ENCODE measurements around the gene GPS2.

The GPS2 gene

DNA sequence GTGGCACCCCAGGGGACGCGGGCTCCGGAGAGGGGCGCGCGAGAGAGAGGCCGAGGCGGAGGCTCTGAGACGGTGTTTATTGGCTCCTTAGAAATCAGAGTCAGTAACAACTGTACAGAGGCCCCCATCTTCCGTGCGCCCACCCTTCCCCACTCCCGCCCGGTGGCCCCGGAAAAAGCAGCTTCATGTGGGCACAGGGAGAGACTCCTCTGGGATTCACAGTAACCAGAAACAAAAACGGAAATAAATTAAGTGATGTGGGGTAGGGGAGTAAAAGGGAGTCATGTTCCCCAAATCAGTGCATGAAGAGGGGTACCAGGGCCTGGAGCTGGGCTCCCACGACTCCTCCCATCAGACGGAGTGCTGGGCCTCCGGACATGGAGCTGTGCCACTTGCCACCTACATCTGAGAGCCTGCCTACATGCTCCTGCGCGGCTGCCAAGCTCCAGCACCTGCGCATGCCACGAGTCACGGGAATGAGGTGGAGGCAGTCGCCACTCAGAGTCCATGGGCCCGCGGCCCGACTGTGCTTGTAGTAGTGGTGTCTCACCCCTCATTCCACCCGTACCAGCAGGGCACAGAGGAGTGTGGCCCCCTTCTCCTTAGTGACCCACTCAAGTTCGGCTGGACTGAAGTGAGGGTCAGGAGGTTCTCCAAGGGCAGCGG is 543 bp upstream of the GPS2 start:
- DNase-seq: no peak

DNA sequence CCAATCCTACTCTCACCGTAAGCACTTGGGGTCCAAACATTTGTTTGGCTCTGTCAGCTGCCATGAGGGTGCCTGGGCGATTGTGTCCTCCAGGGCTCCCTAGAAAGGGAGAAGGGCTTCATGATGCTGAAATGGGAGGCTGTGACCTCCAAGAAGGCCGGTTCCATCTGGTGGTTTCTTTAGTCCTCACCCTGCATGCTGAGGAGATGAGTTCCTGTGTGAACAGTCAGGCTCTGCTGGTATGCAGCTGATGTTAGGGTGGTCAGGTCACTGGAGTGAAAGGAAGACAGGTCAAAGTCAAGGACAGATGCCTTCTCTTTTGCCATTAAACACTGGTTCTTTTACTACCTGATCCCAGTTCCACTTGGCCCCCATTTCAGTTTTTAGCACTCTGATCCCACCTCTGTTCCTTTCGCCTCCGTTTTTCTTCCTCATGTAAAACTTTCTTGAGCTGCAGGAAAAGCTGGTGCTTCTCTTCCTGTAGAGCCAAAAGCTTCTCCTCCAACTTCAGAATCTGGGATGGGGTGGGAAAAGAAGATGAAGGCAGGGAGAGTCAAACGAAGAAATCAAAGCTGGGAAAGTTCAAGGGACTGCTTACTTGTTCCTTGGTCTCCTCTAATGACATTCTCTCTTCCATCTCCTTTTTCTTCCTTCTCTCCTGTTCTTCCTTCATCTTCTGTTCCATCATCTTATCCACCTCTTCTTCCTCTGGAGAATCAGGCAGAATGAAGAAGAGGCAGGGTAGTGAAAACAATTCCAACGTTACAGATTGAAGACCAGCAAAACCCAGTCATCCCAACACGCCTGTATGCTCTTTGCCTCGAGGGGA is 1.1 kb downstream of the GPS2 start:
- no peak for DNase-seq

GRCh38 chr17:7313088-7313889 is 1.9 kb downstream of the GPS2 start:
- DNase-seq: no peak

GRCh38 chr17:7312432-7313087 is 2.6 kb downstream of the GPS2 start:
- DNase-seq: no peak

DNA sequence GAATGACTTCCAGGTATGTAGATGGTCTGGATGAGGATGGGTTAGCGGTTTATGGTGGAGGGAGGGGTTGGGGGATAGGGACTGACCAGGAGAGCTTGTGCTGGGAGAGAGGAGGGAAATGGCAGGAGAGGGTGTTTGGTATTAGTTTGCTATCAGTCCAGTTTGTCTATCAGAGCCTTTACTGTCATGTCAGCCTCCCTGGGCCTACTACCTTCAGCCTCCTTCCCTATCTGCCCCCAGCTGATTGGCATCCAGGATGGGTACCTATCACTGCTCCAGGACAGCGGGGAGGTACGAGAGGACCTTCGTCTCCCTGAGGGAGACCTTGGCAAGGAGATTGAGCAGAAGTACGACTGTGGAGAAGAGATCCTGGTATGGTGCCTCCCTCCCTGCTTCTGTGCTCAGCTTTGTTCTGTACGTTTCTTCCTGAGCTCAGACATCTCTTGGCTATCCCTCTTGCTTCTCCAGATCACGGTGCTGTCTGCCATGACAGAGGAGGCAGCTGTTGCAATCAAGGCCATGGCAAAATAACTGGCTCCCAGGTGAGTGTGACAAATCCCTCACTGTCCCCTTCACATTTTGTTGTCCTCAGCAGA is 4.0 kb downstream of the GPS2 start:
- no peak for DNase-seq

DNA sequence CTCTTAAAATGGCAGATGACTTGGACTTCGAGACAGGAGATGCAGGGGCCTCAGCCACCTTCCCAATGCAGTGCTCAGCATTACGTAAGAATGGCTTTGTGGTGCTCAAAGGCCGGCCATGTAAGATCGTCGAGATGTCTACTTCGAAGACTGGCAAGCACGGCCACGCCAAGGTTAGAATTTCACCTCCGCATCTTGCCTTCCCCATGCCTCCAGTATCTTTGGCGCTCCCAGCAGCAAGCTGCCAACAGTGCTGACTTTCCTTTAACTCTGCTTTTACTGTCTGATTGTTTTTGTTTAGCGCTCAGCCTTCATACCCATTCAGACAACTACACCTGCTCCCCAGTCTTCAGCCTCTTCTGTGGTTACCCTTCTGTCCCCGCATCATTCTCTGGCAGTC is 5.5 kb downstream of the GPS2 start:
- DNase-seq: no peak

DNA sequence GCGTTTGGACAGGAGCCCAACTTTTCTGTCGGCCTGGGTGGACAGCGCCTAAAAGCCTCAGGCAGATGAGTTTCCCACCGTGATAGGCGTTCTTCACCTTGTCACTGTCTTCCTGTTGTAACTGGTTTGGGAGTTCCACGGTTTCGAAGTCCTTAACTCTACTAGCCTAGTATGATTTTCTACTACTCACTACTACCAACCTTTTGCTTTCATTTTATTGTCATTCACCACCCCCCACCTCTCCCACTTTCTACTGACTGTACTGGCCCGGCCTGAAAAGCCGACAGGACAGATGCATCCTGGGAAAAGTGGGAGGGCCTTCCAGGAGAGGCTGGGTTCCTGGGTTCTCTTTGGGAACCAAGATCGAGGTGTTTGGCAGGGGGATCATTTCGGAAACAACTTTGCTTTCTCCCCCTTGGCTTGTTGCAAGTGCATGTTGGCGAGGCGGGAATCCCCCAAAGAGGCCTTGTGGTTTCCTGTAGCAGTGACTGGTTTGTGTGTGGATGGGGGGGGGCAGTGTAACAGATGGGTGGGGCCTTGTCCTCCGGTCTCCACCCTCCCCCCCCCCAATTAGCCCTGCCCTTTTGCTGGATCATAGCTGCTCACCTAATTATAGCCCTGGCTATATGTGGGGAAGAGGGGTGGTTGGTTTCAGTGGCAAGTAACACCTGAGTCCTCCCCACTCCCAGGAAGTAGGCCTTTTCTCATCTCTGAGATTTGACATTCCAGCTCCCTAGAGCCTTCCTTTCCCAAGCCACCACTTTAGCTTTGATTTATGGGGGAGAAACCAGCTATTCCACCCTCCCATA is 6.3 kb downstream of the GPS2 start:
- DNase-seq: peak; percentile 40

- DNase-seq: peak; percentile 51
Observed at GRCh38 chr17:7307686-7308624, 7.2 kb downstream of the GPS2 start.

DNA sequence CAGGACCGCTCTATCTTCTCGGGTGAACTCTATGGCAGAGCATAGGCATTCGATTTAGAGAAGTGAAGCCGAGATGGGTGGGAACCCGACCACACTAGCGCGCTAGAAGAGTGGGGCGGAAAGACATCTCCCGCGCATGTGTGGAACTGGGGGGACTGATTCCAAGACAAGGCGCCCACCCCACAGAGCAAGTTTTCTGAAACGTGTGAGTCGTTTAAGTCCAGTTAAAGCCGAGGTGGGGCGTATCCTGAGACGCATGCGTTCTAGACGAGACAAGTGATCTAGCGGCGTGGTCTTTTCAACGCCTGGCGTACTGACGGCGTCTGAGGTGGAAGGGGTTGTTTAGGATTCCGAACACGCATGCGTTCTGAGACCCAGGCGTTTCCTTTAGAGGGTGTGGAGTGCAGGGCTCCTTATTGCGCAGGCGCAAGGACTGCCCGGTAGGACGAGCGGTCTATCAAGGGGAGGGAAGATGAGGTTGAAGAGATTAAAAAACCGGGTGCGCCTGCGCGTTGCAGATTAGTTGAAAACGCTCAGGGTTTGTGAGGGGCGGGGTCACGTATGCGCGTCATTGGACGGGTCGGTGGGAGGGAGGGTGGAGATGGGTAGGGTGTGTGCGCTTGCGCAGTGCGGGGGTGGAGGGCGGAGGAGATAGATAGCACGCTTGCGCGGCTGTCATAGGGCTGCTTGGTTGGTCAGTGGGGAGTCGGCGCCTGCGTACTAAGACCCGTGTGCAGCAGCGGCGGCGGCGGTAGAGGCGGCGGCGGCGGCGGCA is 8.1 kb downstream of the GPS2 start, which contains the start of gene EIF5A:
EIF5A (plus strand) TSS at position 718 of the 775 bp plus-strand sequence. CDS start 2,008 bp downstream, outside the sequence.
- peak; percentile 99 for DNase-seq

GRCh38 chr17:7304179-7304578 is 11.0 kb downstream of the GPS2 start:
- DNase-seq: no peak

DNA sequence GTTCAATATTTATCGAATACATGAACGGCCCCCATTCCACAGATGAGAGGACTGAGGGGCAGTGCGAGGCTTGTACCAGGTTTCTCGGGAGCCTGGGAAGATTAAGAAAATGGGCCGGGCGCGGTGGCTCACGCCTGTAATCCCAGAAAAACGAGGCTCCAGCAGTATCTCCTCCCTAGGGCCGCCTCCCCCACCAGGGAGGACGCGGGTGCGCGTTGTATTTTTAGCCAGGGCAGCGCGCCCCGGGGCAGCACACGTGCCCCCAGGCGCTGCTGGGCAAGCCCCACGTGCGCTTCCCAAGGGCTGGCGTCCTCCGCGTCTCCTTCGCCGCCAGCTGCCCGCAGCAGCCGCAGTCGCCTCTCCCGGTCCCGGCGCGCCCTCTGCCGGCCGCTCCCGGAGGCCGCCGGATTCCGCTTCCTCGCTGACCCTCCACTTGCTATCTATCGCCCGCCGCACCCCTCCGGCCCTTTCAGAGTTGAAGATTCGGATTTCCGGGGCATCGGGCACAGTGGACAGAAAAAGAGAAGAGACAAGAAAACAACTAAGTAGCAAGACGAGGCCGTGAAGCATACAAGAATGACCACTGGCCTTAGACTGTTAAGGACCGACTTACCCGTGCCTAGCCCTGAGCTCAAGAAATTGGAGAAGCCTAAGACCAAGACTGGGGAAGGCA is 18.8 kb downstream of the GPS2 start:
- DNase-seq: peak; percentile 80

GRCh38 chr17:7295230-7296180 is 19.7 kb downstream of the GPS2 start:
- DNase-seq: no peak

DNA sequence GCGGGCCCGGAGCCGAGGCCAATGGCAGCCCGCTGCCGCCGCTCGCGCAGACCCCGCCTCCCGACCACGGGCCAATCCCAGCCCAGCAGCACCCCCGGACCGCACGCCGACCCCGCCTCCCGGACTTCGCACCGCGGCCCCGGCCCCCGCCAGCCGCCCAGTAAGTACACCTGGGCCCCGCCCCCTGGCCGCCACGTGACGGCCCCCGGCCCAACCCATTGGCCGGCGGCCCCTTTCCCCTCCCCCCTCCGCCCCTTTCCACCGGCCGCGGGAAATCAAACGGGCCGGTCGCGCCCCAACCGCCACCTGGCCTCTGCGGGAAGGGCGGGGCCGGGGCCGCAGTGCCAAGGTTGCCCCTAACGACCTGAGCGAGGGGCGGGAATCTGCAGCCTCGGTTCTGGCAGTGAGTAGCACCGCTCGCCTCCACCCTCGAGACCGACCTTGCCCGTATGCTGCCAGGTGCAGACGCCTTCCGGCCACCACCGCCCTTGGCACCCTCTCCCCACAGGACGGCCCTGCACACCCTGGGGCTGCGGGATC is 20.5 kb downstream of the GPS2 start, which contains the start of gene YBX2:
YBX2 (minus strand) TSS at position 26 of the 540 bp plus-strand sequence. CDS start 139 bp downstream, outside the sequence.
- DNase-seq: no peak

DNA sequence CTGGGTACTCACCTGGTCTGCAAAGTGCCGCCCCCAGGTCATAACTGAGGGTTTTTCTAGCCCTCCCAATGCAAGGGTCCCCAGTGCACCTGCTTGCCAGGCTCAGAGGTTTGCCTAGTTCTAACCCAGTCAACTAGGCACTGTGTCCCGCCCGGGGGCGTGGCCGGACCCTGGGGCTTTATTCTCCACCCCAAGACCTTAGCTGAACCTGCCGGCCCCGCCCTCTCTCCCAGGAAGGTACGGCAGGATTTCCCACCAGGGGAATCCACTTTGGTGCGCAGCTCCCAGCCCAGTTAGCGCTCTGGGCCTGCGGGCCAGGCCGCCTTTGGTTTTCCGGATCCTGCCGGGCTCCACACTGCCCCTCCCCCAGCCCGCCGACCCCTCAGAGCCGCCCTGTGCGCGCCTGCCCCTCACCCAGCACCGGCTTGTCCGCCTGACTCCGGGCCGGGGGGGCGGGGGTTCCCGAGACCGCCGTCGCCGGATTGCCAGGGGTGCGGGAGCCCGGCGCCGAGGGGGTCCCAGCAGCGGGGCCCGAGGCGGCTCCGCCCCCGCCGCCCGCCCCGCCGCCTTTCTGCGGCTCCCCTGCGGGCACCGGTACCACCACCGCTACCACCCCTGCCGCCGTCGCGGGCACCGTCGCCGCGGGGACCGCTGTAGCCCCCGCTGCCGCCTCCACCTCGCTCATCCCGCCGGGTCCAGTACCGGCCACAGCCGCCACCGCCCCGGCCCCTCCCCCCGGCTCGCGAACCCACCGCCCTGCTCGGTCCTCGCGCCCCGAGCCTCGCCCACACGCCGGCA is 21.1 kb downstream of the GPS2 start:
- DNase-seq: no peak

GRCh38 chr17:7293159-7293558 is 22.0 kb downstream of the GPS2 start:
- no peak for DNase-seq

GRCh38 chr17:7292729-7293128 is 22.4 kb downstream of the GPS2 start:
- DNase-seq: no peak

Measured in midbrain (tissue), 1 donor.